Astrocyte of the spinal cord (primary cell): Measurements from ENCODE around the gene MMRN2.
"Not testable (repeated sequence)": the region's sequence is repeated elsewhere in the genome, so short reads cannot be mapped to it uniquely, and the experiment has no call there.

Experiments
- DNase-seq: peaks from one replicate; pipeline ENCODE4 v3.0.0; 2011; ENCODE audit warnings: low read depth, low spot score
- H3K4me3 ChIP-seq: 2 replicates; pipeline ENCODE4 v1.5.1; 2011; ENCODE audit warnings: low read depth, mild to moderate bottlenecking, low read length, moderate library complexity
- in situ Hi-C: cut with HindIII; loops from 2 replicates; pipeline ENCODE4 v1.10.0; 2017; ENCODE audit warnings: low sequenced_read_pairs
- TF ChIP-seq, protein P1 (sequence below): IDR thresholded peaks from 2 replicates; pipeline ENCODE4 v1.5.1; 2012; ENCODE audit warnings: low read depth, mild to moderate bottlenecking, low read length, inconsistent platforms

MMRN2 gene

DNA sequence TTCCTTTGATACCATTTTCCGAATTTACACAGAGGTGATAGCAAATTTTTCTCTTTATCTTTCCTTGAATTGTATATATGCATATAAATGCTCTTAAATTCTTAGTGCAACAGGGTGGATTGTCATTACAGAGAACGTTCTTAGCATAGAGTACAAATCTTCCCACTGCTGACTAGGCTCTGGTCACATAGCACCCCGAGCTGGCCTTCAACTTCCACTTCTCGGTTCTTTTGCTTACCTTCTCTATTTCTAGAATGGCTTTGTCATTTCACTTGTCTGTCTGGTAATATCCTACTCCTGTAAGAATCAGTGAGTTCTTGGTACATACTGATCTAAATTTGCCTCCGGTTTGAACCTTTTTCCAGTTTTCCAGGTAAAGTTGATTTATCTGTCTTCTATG, 24.3 kb upstream of the MMRN2 start:
- H3K4me3 ChIP-seq = no peak overlapping the region
- in situ Hi-C loops = no loop called here
- DNase-seq = no peak
- TF ChIP-seq, protein P1, sequence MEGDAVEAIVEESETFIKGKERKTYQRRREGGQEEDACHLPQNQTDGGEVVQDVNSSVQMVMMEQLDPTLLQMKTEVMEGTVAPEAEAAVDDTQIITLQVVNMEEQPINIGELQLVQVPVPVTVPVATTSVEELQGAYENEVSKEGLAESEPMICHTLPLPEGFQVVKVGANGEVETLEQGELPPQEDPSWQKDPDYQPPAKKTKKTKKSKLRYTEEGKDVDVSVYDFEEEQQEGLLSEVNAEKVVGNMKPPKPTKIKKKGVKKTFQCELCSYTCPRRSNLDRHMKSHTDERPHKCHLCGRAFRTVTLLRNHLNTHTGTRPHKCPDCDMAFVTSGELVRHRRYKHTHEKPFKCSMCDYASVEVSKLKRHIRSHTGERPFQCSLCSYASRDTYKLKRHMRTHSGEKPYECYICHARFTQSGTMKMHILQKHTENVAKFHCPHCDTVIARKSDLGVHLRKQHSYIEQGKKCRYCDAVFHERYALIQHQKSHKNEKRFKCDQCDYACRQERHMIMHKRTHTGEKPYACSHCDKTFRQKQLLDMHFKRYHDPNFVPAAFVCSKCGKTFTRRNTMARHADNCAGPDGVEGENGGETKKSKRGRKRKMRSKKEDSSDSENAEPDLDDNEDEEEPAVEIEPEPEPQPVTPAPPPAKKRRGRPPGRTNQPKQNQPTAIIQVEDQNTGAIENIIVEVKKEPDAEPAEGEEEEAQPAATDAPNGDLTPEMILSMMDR = no peak

DNA sequence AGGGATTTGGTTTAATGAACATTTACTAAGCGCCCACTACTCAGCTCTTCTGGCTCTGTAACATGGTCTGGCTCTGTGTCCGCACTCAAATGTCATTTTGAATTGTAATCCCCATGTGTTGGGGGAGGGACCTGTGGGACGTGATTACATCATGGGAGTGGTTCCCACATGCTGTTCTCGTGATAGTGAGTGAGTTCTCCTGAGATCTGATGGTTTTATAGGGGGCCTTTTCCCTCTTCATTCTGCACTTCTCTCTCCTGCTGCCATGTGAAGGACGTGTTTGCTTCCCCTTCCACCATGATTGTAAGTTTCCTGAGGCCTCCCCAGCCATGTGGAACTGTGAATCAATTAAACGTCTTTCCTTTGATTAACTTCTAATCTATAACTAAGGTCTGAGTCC, 23.6 kb upstream of the MMRN2 start:
- H3K4me3 ChIP-seq, in situ Hi-C loops, DNase-seq: not testable (repeated sequence)

DNA sequence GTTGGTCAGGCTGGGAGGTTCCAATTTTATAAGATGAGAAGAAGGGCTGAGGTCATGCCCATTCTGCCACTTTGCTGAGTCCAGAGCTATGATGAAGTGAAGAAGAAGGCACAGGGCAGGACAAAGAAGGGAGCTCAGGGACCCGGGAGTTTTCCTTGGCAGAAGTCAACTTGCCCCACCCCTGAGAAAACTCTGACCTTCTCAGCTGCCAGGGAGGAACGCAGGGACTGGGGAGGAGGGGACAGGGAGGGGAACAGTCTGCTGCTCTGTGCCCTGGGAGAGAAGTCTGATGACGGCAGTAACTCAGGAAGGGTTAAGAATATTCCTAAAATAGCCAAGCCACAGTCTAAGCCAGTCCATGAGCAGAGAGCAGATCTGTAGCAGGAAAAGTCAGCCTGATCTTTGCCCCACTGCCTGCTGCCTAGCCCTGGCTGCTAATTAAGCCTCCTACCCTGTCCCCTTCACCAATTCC, 22.6 kb upstream of the MMRN2 start:
- TF ChIP-seq, protein P1 = no peak
- in situ Hi-C loops = no loop called here
- DNase-seq = no peak
- H3K4me3 ChIP-seq = no peak overlapping the region

DNA sequence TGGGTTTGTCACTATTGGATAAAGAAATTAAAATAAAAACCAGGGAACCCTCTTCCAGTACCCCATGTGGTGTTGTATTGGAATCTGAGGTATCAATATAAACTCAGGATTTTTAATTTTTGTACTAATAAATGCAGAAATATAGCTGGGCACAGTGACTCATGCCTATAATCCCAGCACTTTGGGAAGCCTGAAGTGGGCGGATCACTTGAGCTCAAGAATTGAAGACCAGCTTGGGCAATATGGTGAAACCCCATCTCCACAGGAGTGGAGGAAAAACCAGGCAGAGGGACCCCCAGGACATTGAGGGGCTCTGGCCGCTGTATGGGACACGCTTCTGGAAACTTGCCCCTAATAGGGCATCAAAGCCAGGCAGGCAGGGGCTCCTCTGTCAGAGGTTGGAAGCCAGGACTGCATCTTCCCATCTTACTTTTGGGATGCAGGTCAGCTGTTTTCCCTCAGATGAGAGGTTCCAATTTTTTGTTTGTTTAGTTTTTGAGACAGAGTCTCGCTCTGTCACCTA, 21.9 kb upstream of the MMRN2 start:
- no peak overlapping the region for H3K4me3 ChIP-seq
- TF ChIP-seq, protein P1 = no peak
- no peak for DNase-seq
- in situ Hi-C loops = no loop called here

DNA sequence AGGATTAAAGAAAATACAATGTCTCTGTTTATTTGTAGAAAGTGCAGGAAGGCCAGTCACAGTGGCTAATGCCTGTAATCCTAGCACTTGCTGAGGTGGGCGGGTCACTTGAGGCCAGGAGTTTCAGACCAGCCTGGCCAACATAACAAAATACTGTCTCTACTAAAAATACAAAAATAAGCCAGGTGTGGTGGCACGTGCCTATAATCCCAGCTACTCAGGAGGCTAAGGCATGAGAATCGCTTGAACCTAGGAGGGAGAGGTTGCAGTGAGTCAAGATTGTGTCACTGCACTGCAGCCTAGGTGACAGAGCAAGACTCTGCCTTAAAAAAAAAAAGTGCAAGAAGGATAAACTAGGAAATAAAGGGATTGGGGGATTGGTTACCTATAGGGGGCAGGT, 21.0 kb upstream of the MMRN2 start:
- in situ Hi-C loops, H3K4me3 ChIP-seq, DNase-seq: not testable (repeated sequence)

DNA sequence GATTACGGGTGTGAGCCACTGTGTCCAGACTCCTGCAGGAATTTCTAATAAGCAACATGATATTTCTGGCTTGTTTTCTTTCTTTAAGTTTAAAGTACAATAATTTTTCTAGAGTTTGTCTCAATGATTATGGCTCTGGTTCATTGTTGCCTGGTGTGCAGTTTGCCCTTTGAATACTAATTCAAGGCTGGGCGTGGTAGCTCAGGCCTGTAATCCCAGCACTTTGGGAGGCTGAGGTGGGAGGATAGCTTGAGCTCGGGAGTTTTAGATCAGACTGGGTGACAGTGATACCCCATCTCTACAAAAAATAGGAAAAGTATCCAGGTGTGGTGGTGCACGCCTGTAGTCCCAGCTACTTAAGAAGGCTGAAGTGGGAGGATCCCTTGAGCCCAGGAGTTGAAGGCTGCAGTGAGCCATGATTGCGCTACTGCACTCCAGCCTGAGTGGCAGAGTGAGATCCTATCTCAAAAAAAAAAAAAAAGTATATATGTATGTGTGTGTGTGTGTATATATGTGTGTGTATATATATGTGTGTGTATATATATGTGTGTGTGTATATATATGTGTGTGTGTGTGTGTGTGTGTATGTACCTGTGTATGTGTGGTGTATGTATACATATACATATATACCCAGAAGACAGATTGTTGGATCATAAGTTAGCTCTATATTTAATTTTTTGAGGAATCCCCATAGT, 19.1 kb upstream of the MMRN2 start:
- TF ChIP-seq, protein P1 = no peak
- H3K4me3 ChIP-seq = no peak overlapping the region
- in situ Hi-C loops = no loop called here
- DNase-seq = no peak

DNA sequence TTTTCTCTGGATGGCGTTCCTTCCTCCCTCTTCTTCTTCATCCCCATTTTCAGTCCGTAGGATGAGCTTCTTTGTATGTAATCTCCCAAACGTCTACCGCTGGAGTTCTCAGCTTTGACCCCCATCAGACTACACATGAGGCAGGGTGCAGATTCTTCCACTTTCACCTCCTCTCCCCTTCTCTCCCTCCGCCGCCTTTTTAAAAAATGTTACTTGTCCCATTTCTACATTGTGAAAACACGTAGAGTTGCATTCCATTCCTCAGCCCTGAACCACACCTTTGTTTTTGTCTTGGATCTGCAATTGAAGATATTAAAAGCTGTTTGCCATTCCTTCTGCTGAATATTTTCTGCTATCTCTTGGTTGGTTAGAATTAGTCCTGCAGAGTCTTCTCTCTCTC, 17.1 kb upstream of the MMRN2 start:
- H3K4me3 ChIP-seq = no peak overlapping the region
- no peak for DNase-seq
- in situ Hi-C loops = no loop called here
- TF ChIP-seq, protein P1 = no peak
